ENCODE measurements around the gene AGBL4.

DNA sequence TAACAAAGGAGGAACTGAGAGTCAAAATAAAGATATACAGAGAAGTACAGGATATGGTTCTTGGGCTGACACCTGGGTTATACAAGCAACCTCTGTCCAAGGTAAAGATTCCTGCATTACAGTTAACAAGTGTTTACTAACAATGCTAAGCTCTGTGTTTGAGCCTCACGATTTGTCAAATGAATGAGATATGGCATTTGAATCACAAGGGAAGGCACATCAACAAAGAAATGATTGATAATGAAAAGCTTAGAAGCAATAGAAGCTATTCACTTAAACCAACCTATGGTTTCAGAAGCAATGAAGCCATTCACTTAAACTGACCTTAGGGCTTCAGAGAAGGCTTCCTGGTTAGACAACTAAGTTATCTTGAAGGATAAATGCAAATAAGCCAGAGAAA lies 199.5 kb downstream of the AGBL4 start:
- TF ChIP-seq, protein P1, sequence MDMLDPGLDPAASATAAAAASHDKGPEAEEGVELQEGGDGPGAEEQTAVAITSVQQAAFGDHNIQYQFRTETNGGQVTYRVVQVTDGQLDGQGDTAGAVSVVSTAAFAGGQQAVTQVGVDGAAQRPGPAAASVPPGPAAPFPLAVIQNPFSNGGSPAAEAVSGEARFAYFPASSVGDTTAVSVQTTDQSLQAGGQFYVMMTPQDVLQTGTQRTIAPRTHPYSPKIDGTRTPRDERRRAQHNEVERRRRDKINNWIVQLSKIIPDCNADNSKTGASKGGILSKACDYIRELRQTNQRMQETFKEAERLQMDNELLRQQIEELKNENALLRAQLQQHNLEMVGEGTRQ (IDR thresholded peaks at IDR 0.05; ENCODE audit: low read depth, low read length), result no peak
- TF ChIP-seq, protein P1 (CRISPR knock-in tag; IDR thresholded peaks at IDR 0.05; ENCODE audit: borderline replicate concordance), result no peak
- TF ChIP-seq FOSL2 (CRISPR knock-in tag; IDR thresholded peaks at IDR 0.05) (no peak), ZNF703 (CRISPR knock-in tag; IDR thresholded peaks at IDR 0.05; ENCODE audit: borderline replicate concordance) (no peak), BCL6 (CRISPR knock-in tag; IDR thresholded peaks at IDR 0.05) (no peak), NR2F6 (IDR thresholded peaks at IDR 0.05) (no peak), NR2F6 (CRISPR knock-in tag; IDR thresholded peaks at IDR 0.05) (no peak), SSRP1 (CRISPR knock-in tag; IDR thresholded peaks at IDR 0.05) (no peak), CHD2 (IDR thresholded peaks at IDR 0.05; ENCODE audit: low read depth, low read length) (no peak), TAF1 (CRISPR knock-in tag; IDR thresholded peaks at IDR 0.05) (no peak), SMC3 (IDR thresholded peaks at IDR 0.05; ENCODE audit: low read length) (no peak)
- TF ChIP-seq, protein P2, sequence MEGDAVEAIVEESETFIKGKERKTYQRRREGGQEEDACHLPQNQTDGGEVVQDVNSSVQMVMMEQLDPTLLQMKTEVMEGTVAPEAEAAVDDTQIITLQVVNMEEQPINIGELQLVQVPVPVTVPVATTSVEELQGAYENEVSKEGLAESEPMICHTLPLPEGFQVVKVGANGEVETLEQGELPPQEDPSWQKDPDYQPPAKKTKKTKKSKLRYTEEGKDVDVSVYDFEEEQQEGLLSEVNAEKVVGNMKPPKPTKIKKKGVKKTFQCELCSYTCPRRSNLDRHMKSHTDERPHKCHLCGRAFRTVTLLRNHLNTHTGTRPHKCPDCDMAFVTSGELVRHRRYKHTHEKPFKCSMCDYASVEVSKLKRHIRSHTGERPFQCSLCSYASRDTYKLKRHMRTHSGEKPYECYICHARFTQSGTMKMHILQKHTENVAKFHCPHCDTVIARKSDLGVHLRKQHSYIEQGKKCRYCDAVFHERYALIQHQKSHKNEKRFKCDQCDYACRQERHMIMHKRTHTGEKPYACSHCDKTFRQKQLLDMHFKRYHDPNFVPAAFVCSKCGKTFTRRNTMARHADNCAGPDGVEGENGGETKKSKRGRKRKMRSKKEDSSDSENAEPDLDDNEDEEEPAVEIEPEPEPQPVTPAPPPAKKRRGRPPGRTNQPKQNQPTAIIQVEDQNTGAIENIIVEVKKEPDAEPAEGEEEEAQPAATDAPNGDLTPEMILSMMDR (CRISPR knock-in tag; IDR thresholded peaks at IDR 0.05), result no peak
- TF ChIP-seq, protein P3, sequence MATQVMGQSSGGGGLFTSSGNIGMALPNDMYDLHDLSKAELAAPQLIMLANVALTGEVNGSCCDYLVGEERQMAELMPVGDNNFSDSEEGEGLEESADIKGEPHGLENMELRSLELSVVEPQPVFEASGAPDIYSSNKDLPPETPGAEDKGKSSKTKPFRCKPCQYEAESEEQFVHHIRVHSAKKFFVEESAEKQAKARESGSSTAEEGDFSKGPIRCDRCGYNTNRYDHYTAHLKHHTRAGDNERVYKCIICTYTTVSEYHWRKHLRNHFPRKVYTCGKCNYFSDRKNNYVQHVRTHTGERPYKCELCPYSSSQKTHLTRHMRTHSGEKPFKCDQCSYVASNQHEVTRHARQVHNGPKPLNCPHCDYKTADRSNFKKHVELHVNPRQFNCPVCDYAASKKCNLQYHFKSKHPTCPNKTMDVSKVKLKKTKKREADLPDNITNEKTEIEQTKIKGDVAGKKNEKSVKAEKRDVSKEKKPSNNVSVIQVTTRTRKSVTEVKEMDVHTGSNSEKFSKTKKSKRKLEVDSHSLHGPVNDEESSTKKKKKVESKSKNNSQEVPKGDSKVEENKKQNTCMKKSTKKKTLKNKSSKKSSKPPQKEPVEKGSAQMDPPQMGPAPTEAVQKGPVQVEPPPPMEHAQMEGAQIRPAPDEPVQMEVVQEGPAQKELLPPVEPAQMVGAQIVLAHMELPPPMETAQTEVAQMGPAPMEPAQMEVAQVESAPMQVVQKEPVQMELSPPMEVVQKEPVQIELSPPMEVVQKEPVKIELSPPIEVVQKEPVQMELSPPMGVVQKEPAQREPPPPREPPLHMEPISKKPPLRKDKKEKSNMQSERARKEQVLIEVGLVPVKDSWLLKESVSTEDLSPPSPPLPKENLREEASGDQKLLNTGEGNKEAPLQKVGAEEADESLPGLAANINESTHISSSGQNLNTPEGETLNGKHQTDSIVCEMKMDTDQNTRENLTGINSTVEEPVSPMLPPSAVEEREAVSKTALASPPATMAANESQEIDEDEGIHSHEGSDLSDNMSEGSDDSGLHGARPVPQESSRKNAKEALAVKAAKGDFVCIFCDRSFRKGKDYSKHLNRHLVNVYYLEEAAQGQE (IDR thresholded peaks at IDR 0.05; ENCODE audit: borderline replicate concordance in 1 of 2, low read depth in 1 of 2, low read length in 2 of 2), result no peak
- TF ChIP-seq, protein P4, sequence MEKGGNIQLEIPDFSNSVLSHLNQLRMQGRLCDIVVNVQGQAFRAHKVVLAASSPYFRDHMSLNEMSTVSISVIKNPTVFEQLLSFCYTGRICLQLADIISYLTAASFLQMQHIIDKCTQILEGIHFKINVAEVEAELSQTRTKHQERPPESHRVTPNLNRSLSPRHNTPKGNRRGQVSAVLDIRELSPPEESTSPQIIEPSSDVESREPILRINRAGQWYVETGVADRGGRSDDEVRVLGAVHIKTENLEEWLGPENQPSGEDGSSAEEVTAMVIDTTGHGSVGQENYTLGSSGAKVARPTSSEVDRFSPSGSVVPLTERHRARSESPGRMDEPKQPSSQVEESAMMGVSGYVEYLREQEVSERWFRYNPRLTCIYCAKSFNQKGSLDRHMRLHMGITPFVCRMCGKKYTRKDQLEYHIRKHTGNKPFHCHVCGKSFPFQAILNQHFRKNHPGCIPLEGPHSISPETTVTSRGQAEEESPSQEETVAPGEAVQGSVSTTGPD (CRISPR knock-in tag; IDR thresholded peaks at IDR 0.05), result no peak
